Mesendoderm (in vitro differentiated cells): Measurements from ENCODE around the gene PWWP3B.
"Not testable (repeated sequence)": the region's sequence is repeated elsewhere in the genome, so short reads cannot be mapped to it uniquely, and the experiment has no call there.

ENCODE experiments used
- DNase-seq: peaks from one replicate; pipeline ENCODE4 v3.0.0; 2013
- H2AK5ac ChIP-seq: 2 replicates; pipeline ENCODE4 v1.6.1; 2013; ENCODE audit warnings: low read length, inconsistent platforms
- H2BK120ac ChIP-seq: 2 replicates; pipeline ENCODE4 v1.6.1; 2013; ENCODE audit warnings: low read depth, mild to moderate bottlenecking, low read length, moderate library complexity, mixed read lengths
- H2BK15ac ChIP-seq: replicated peaks from 2 replicates; pipeline ENCODE4 v1.6.1; 2013; ENCODE audit warnings: low read depth, mild to moderate bottlenecking, moderate library complexity
- H2BK5ac ChIP-seq: 2 replicates; pipeline ENCODE4 v1.6.1; 2013; ENCODE audit warnings: low read length, inconsistent platforms
- H3K18ac ChIP-seq: 2 replicates; pipeline ENCODE4 v1.6.1; 2013; ENCODE audit warnings: mild to moderate bottlenecking, low read length, mixed read lengths
- H3K23ac ChIP-seq: one replicate; pipeline ENCODE4 v1.6.1; 2013; ENCODE audit warnings: low read length
- H3K27ac ChIP-seq: 2 replicates; pipeline ENCODE4 v1.5.1; 2013; ENCODE audit warnings: low read depth, mild to moderate bottlenecking, inconsistent platforms, low read length, moderate library complexity
- H3K27me3 ChIP-seq: 2 replicates; pipeline ENCODE4 v1.6.1; 2013; ENCODE audit warnings: low read length, control low read depth, mild to moderate bottlenecking, inconsistent platforms; ENCODE audit not compliant: insufficient read depth, poor library complexity
- H3K36me3 ChIP-seq: 2 replicates; pipeline ENCODE4 v1.6.1; 2013; ENCODE audit warnings: low read length, inconsistent platforms; ENCODE audit not compliant: control insufficient read depth, insufficient read depth
- H3K4ac ChIP-seq: one replicate; pipeline ENCODE4 v1.6.1; 2013; ENCODE audit warnings: low read depth, mild to moderate bottlenecking, low read length, moderate library complexity
- H3K4me1 ChIP-seq: 2 replicates; pipeline ENCODE4 v1.6.1; 2013; ENCODE audit warnings: low read depth, low read length, inconsistent platforms; ENCODE audit not compliant: control insufficient read depth
- H3K4me2 ChIP-seq: 2 replicates; pipeline ENCODE4 v1.6.1; 2013; ENCODE audit warnings: low read length
- H3K4me3 ChIP-seq: 2 replicates; pipeline ENCODE4 v1.5.1; 2013; ENCODE audit warnings: mild to moderate bottlenecking, low read length
- H3K56ac ChIP-seq: one replicate; pipeline ENCODE4 v1.6.1; 2013; ENCODE audit warnings: low read length
- H3K79me1 ChIP-seq: 2 replicates; pipeline ENCODE4 v1.6.1; 2013; ENCODE audit warnings: low read length, inconsistent platforms
- H3K79me2 ChIP-seq: 2 replicates; pipeline ENCODE4 v1.6.1; 2013; ENCODE audit warnings: mild to moderate bottlenecking, low read length; ENCODE audit not compliant: control insufficient read depth, insufficient read depth
- H3K9ac ChIP-seq: 2 replicates; pipeline ENCODE4 v1.6.1; 2013; ENCODE audit warnings: low read length, inconsistent platforms
- H4K5ac ChIP-seq: one replicate; pipeline ENCODE4 v1.6.1; 2013; ENCODE audit warnings: low read length
- H4K8ac ChIP-seq: one replicate; pipeline ENCODE4 v1.6.1; 2013; ENCODE audit warnings: low read depth, mild to moderate bottlenecking, control low read depth, low read length, moderate library complexity
- WGBS: extraction: QIAGEN DNeasy Blood & Tissue Kit; methylation state at CpG from one replicate; pipeline ENCODE4 v1.1.7; 2013; ENCODE audit warnings: low lambda C conversion rate, missing lambda C conversion rate; ENCODE audit not compliant: insufficient coverage; ENCODE audit errors: extremely low coverage; 5-methylcytosine and 5-hydroxymethylcytosine counted together

Gene PWWP3B

DNA sequence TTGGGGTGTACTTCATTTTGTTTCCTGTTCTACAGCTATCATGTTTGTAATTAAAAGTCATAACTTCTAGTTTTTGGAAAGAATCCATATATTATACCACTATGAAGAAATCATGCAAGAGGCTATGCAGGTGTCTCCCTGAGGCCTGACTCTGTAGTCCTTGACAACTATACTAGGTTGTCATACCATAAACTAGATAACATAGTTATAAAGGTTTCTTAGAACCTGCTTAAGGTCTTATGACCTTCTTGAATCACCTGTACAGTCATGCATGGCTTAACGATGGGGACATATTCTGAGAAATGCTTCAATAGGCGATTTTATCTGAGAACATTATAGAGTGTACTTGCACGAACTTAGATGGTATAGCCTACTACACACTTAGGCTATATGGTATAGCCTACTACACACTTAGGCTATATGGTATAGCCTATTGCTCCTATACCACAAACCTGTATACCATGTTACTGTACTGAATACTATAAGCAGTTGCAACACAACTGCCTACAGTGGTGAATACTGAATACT is 3.3 kb downstream of the PWWP3B start:
- no peak for DNase-seq
- Histone ChIP-seq H2AK5ac (no peak overlapping the region), H3K4me2 (no peak overlapping the region), H2BK5ac (no peak overlapping the region), H3K23ac (no peak overlapping the region), H3K4me3 (no peak overlapping the region), H2BK15ac (no peak overlapping the region), H3K27ac (no peak overlapping the region), H3K36me3 (no peaks in the 10 kb centered on the region), H3K4me1 (no peaks in the 10 kb centered on the region), H3K56ac (no peak overlapping the region), H4K5ac (no peak overlapping the region), H2BK120ac (no peak overlapping the region), H3K79me1 (no peaks in the 10 kb centered on the region), H3K27me3 (no peaks in the 10 kb centered on the region), H3K4ac (no peak overlapping the region), H3K79me2 (no peaks in the 10 kb centered on the region), H3K9ac (no peak overlapping the region), H4K8ac (no peak overlapping the region), H3K18ac (no peak overlapping the region)
- no CpG with 5 or more reads among the region's 3 CpGs for WGBS

DNA sequence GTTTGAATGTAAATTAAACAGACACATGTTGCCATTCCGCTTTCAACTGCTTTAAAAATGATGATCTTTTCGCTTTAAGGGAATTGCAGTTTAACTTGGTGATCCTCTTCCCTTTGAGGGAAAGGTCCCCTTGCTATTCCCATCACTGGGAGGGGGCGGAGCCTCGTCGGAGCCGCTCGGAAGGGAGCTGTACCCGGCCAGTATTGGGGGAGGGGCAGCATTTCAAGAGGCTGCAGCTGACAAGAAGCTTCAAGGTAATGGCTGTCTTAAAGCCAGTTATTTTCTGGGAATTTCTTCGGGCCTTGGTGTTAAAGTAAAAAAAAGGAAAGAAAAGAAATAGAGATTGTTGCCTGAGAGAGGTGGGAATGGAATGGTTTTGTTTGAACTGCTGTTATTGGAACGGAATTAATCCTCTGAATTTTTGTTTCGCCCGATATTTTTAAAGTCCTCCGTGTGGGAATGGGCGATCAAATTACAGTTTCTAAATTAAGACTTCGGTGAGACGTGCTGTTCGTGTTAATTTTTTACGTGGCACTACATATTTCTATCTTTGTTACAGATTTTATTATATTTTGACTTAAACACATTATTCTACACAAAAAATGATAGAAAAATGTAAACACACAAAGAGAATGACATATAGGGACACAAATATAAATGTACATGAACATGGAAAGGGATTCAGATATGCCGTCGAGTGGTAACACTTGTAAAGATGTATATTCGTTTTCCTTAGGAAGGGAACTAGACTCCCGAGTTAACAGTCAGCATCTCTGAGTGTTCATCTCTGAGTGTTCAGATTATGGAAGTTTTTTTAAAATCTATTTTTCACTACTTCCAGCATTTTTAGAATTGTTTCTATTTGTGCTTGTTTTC is 9.2 kb downstream of the PWWP3B start:
- Histone ChIP-seq H3K4me2 (no peak overlapping the region), H3K18ac (no peak overlapping the region), H3K23ac (no peak overlapping the region), H3K4ac (no peak overlapping the region), H3K4me1 (no peaks in the 10 kb centered on the region), H3K79me2 (no peaks in the 10 kb centered on the region), H2BK15ac (no peak overlapping the region), H3K79me1 (no peaks in the 10 kb centered on the region), H4K8ac (no peak overlapping the region), H2AK5ac (no peak overlapping the region), H3K56ac (peak overlapping the region; percentile 34), H3K9ac (no peak overlapping the region), H2BK120ac (no peak overlapping the region), H3K4me3 (no peak overlapping the region), H3K27ac (no peak overlapping the region), H3K27me3 (no peaks in the 10 kb centered on the region), H3K36me3 (no peaks in the 10 kb centered on the region), H4K5ac (no peak overlapping the region), H2BK5ac (no peak overlapping the region)
- WGBS, result no CpG with 5 or more reads among the region's 22 CpGs
- peak; percentile 83 for DNase-seq

DNA sequence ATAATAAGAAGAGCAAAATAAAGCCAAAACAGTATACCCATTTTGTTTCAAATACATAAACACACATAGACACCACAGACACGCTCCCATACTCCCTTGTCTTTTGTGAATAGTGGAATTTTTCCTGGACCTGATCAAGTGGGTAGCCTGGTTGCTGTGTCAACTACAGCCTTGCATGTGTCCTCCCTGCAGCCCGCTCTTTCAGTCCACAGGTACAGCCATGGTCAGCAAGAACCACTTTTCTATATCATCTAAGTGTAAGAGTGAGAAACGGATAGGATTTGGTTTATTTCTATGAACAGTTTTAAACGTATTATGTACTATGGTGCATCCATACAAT is 9.8 kb downstream of the PWWP3B start:
- no CpG with 5 or more reads among the region's 4 CpGs for WGBS
- Histone ChIP-seq H3K27ac (no peak overlapping the region), H3K4me3 (no peak overlapping the region)

DNA sequence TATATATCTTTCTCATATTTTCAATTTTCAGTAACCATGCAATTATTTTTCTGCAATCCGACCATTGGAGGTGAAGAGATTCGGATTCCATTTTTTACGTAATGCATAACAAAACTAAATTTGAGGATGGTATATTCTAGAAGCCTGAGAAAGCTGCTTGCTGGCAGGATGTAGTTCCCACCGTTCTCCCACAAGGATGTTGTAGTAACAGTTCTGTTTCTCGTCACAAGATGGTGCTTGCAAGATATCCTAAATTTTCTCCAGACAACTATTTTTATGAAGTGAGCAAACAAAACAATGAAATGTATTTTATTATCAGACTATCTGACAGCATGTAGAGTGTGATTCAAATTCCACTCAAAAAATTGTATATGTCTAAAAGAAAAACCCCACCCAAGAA is 10.7 kb downstream of the PWWP3B start:
- H3K4me2 ChIP-seq, result no peak overlapping the region
- H4K5ac ChIP-seq, result no peak overlapping the region
- H2AK5ac ChIP-seq, result no peak overlapping the region
- H3K4me3 ChIP-seq, result no peak overlapping the region
- H2BK15ac ChIP-seq, result no peak overlapping the region
- no peak overlapping the region for H2BK120ac ChIP-seq
- no peak overlapping the region for H3K18ac ChIP-seq
- H2BK5ac ChIP-seq, result no peak overlapping the region
- no peak overlapping the region for H3K56ac ChIP-seq
- H3K4me1 ChIP-seq, result no peaks in the 10 kb centered on the region
- no CpG with 5 or more reads among the region's 5 CpGs for WGBS
- H3K23ac ChIP-seq, result no peak overlapping the region
- no peaks in the 10 kb centered on the region for H3K27me3 ChIP-seq
- H3K27ac ChIP-seq, result no peak overlapping the region
- no peaks in the 10 kb centered on the region for H3K36me3 ChIP-seq
- H3K9ac ChIP-seq, result no peak overlapping the region
- H4K8ac ChIP-seq, result no peak overlapping the region
- no peaks in the 10 kb centered on the region for H3K79me1 ChIP-seq
- peak; percentile 6 for DNase-seq
- H3K4ac ChIP-seq, result no peak overlapping the region
- no peaks in the 10 kb centered on the region for H3K79me2 ChIP-seq

More for the DNA sequence above, 9.8 kb downstream of the PWWP3B start:
- H4K5ac ChIP-seq, result no peak overlapping the region
- H3K56ac ChIP-seq, result no peak overlapping the region
- H3K23ac ChIP-seq, result no peak overlapping the region
- H2BK5ac ChIP-seq, result no peak overlapping the region
- H3K79me1 ChIP-seq, result no peaks in the 10 kb centered on the region
- no peaks in the 10 kb centered on the region for H3K27me3 ChIP-seq
- no peak overlapping the region for H3K4me2 ChIP-seq
- DNase-seq, result no peak
- H3K4ac ChIP-seq, result no peak overlapping the region
- no peak overlapping the region for H2BK15ac ChIP-seq
- H3K36me3 ChIP-seq, result no peaks in the 10 kb centered on the region
- no peak overlapping the region for H2BK120ac ChIP-seq
- H2AK5ac ChIP-seq, result no peak overlapping the region
- no peaks in the 10 kb centered on the region for H3K4me1 ChIP-seq
- no peak overlapping the region for H3K9ac ChIP-seq
- no peaks in the 10 kb centered on the region for H3K79me2 ChIP-seq
- H4K8ac ChIP-seq, result no peak overlapping the region
- no peak overlapping the region for H3K18ac ChIP-seq

DNA sequence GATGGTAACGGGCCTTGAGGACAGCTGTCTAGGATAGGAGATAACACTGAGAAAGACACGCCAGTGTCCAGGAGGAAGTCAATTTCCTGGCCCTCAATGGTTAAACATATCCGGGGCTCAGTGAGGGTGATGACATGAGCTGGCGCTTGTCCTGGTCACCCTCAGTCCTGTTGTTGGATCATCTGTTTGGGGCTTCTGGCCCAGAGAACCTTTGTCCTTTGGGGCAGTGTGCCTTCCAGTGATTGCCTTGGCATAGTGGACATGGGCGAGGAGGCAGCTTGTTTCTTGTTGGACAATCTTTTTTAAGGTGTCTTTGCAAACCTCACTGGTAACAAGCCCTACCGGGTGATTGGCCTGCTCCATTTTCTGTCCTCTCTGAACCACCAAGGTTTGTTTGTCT is 15.6 kb downstream of the PWWP3B start:
- WGBS, result no CpG with 5 or more reads among the region's 6 CpGs
- not testable (repeated sequence) for H3K18ac ChIP-seq, H3K27ac ChIP-seq, H3K79me1 ChIP-seq, H3K36me3 ChIP-seq, H3K4me2 ChIP-seq, H2BK120ac ChIP-seq, H3K27me3 ChIP-seq, H2BK15ac ChIP-seq, H3K79me2 ChIP-seq, H3K56ac ChIP-seq, H4K5ac ChIP-seq, H3K9ac ChIP-seq, DNase-seq, H2AK5ac ChIP-seq, H3K4ac ChIP-seq, H4K8ac ChIP-seq, H3K23ac ChIP-seq, H2BK5ac ChIP-seq, H3K4me3 ChIP-seq, H3K4me1 ChIP-seq
